Raji (cell line): Measurements from ENCODE around the gene TLCD5.

Source experiments
- POLR2A ChIP-seq: IDR thresholded peaks from 2 replicates; pipeline ENCODE4 v1.6.1; 2011; ENCODE audit warnings: low read depth, low read length, control low read depth; ENCODE audit not compliant: insufficient read depth

The TLCD5 gene

DNA sequence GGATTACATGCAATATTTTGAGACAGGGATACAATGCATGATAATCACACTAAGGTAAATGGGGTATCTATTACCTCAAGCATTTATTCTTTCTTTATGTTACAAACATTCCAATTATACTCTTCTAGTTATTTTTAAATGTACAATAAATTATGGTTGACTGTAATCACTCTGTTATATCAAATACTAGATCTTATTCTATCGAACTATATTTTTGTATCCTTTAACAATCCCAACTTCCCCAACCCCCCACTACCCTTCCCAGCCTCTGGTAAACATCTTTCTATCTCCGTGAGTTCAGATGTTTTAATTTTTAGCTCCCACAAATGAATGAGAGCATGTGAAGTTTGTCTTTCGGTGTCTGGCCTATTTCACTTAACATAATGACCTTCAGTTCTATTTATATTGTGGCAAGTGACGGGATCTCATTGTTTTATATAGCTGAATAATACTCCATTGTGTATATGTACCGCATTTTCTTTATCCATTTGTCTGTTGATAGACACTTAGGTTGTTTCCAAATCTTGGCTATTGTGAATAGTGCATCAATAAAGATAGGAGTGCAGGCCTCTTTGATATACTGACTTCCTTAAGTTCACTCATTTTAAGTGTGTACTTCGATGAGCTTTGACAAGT, 51.6 kb downstream of the TLCD5 start:
- TF ChIP-seq POLR2A, result no peak

DNA sequence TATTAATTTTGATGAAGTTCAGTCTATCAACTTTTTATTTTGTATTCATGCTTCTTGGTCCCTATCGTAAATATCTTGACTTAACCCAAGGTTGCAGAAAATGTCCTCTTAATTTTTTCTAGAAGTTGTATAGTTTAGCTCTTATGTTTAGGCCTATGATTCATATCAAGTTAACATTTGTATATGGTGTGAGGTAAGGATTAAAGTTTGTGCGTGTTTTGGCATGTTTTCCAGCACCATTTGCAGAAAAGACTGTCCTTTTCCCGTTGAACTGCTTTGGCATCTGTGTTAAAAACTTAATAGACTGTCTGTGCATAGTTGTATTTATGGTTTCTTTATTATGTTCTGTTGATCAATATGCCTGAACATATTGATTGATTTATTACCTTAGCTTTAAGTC, 53.4 kb downstream of the TLCD5 start:
- TF ChIP-seq POLR2A, result no peak

DNA sequence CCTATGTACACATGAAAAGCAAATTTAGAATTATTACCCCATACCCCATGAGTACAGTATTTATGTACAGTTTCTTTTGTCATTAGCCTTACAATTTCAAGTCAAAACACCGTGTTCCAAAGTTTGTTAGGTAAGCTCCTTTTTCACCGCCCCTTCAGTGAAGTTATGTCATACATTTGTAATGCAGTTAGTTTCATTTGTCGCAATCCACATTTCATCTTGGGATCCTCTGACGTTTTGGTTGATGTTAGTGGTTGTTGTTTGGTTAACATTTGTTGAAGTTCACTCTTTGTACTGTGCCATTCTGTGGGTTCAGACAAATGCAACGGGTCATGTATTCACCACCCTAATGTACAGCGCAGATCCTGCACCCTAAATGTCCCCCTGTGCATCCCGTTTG, 56.3 kb downstream of the TLCD5 start:
- no peak for TF ChIP-seq POLR2A
